H9 (cell line): Measurements from ENCODE around the gene DPT. TPM values are rescaled to one million over a fixed set of nuclear protein-coding genes. Genes with fewer than 3 reads are reported as not detected.

Experiments
- DNase-seq: peaks from one replicate; pipeline ENCODE4 v3.0.0-alpha.2; 2017
- H2AFZ ChIP-seq: one replicate; pipeline ENCODE4 v1.6.1; 2013; ENCODE audit warnings: mild to moderate bottlenecking, low read length, control low read depth, moderate library complexity
- H2AK5ac ChIP-seq: 2 replicates; pipeline ENCODE4 v1.6.1; 2013; ENCODE audit warnings: low read length, control low read depth, mixed read lengths; ENCODE audit not compliant: insufficient read length
- H2BK120ac ChIP-seq: one replicate; pipeline ENCODE4 v1.6.1; 2013; ENCODE audit warnings: low read depth, mild to moderate bottlenecking, low read length, control low read depth, inconsistent platforms; ENCODE audit not compliant: poor library complexity, severe bottlenecking
- H2BK12ac ChIP-seq: 2 replicates; pipeline ENCODE4 v1.6.1; 2013; ENCODE audit warnings: low read length, control low read depth, mixed read lengths, low read depth; ENCODE audit not compliant: insufficient read length
- H2BK15ac ChIP-seq: 2 replicates; pipeline ENCODE4 v1.6.1; 2013; ENCODE audit warnings: low read depth, low read length, control low read depth
- H2BK20ac ChIP-seq: one replicate; pipeline ENCODE4 v1.6.1; 2013; ENCODE audit warnings: low read depth, mild to moderate bottlenecking, low read length, control low read depth, inconsistent platforms; ENCODE audit not compliant: poor library complexity, severe bottlenecking
- H2BK5ac ChIP-seq: 2 replicates; pipeline ENCODE4 v1.6.1; 2013; ENCODE audit warnings: low read length, control low read depth, mixed read lengths; ENCODE audit not compliant: insufficient read length
- H3K14ac ChIP-seq: 2 replicates; pipeline ENCODE4 v1.6.1; 2013; ENCODE audit warnings: low read length, control low read depth; ENCODE audit not compliant: insufficient read depth
- H3K18ac ChIP-seq: 2 replicates; pipeline ENCODE4 v1.6.1; 2013; ENCODE audit warnings: low read depth, mild to moderate bottlenecking, mixed read lengths, low read length, control low read depth; ENCODE audit not compliant: insufficient read length
- H3K23ac ChIP-seq: 2 replicates; pipeline ENCODE4 v1.6.1; 2013; ENCODE audit warnings: low read length, control low read depth, mixed read lengths, low read depth; ENCODE audit not compliant: insufficient read length
- H3K23me2 ChIP-seq: 2 replicates; pipeline ENCODE4 v1.6.1; 2013; ENCODE audit warnings: low read depth, mild to moderate bottlenecking, mixed read lengths, low read length, control low read depth; ENCODE audit not compliant: insufficient read length, poor library complexity, severe bottlenecking
- H3K27ac ChIP-seq: 2 replicates; pipeline ENCODE4 v1.5.1; 2013; ENCODE audit warnings: low read length, control low read depth, mixed read lengths, low read depth; ENCODE audit not compliant: insufficient read length
- H3K27me3 ChIP-seq: 2 replicates; pipeline ENCODE4 v1.6.1; 2013; ENCODE audit warnings: low read length, control low read depth, inconsistent platforms; ENCODE audit not compliant: insufficient read depth
- H3K4ac ChIP-seq: 2 replicates; pipeline ENCODE4 v1.6.1; 2013; ENCODE audit warnings: low read depth, mild to moderate bottlenecking, control low read depth, inconsistent platforms, low read length, moderate library complexity
- H3K4me1 ChIP-seq: 2 replicates; pipeline ENCODE4 v1.6.1; 2013; ENCODE audit warnings: low read length, control low read depth, inconsistent platforms; ENCODE audit not compliant: insufficient read depth
- H3K4me2 ChIP-seq: 2 replicates; pipeline ENCODE4 v1.6.1; 2013; ENCODE audit warnings: low read length, control low read depth, mixed read lengths; ENCODE audit not compliant: insufficient read length, insufficient read depth
- H3K56ac ChIP-seq: 2 replicates; pipeline ENCODE4 v1.6.1; 2013; ENCODE audit warnings: low read depth, mild to moderate bottlenecking, mixed read lengths, low read length, control low read depth; ENCODE audit not compliant: insufficient read length
- H3K79me1 ChIP-seq: 2 replicates; pipeline ENCODE4 v1.6.1; 2013; ENCODE audit warnings: low read depth, mild to moderate bottlenecking, moderate library complexity, low read length, control low read depth, inconsistent platforms; ENCODE audit not compliant: insufficient read depth, poor library complexity, severe bottlenecking
- H3K79me2 ChIP-seq: 2 replicates; pipeline ENCODE4 v1.6.1; 2013; ENCODE audit warnings: low read length, control low read depth, inconsistent platforms; ENCODE audit not compliant: insufficient read depth
- H3K9ac ChIP-seq: 2 replicates; pipeline ENCODE4 v1.6.1; 2013; ENCODE audit warnings: low read length, control low read depth, mixed read lengths; ENCODE audit not compliant: insufficient read length; ENCODE audit errors: extremely low read depth
- H3K9me3 ChIP-seq: one replicate; pipeline ENCODE4 v1.6.1; 2013; ENCODE audit warnings: low read depth, low read length, inconsistent platforms; ENCODE audit not compliant: control insufficient read depth
- H3T11ph ChIP-seq: one replicate; pipeline ENCODE4 v1.6.1; 2013; ENCODE audit warnings: mild to moderate bottlenecking, low read length, control low read depth, inconsistent platforms
- H4K20me1 ChIP-seq: one replicate; pipeline ENCODE4 v1.6.1; 2013; ENCODE audit not compliant: control insufficient read depth, insufficient read length, insufficient read depth
- H4K5ac ChIP-seq: 2 replicates; pipeline ENCODE4 v1.6.1; 2013; ENCODE audit warnings: low read depth, mild to moderate bottlenecking, mixed read lengths, low read length, control low read depth; ENCODE audit not compliant: insufficient read length
- H4K8ac ChIP-seq: replicated peaks from 2 replicates; pipeline ENCODE4 v1.6.1; 2013; ENCODE audit warnings: low read length, control low read depth, mixed read lengths, low read depth; ENCODE audit not compliant: insufficient read length
- H4K91ac ChIP-seq: 2 replicates; pipeline ENCODE4 v1.6.1; 2013; ENCODE audit warnings: low read depth, mild to moderate bottlenecking, moderate library complexity, mixed read lengths, low read length, control low read depth; ENCODE audit not compliant: insufficient read length
- H3K27ac Mint-ChIP-seq, 3 experiments: 2 replicates in 2 of 3; 3 replicates in 1 of 3; pipeline ENCODE4 v1.8.0; 2020 to 2021; ENCODE audit warnings: mixed read lengths in 3 of 3, mild to moderate bottlenecking in 1 of 3, moderate library complexity in 1 of 3
- H3K27me3 Mint-ChIP-seq: 2 replicates; pipeline ENCODE4 v1.8.0; 2021; ENCODE audit warnings: low read depth, mild to moderate bottlenecking, moderate library complexity, mixed read lengths
- H3K36me3 Mint-ChIP-seq, 3 experiments: 2 replicates in 2 of 3; 3 replicates in 1 of 3; pipeline ENCODE4 v1.8.0; 2020 to 2021; ENCODE audit warnings: low read depth in 3 of 3, mixed read lengths in 3 of 3; ENCODE audit not compliant: insufficient read depth in 1 of 3
- H3K4me1 Mint-ChIP-seq, 2 experiments: 2 replicates each; pipeline ENCODE4 v1.8.0; 2020; ENCODE audit warnings: mixed read lengths in 2 of 2
- H3K4me3 Mint-ChIP-seq, 2 experiments: 2 replicates in 1 of 2; 3 replicates in 1 of 2; pipeline ENCODE4 v1.8.0; 2020 to 2021; ENCODE audit warnings: mild to moderate bottlenecking in 2 of 2, mixed read lengths in 2 of 2, moderate library complexity in 1 of 2
- H3K9me3 Mint-ChIP-seq, 2 experiments: 2 replicates in 1 of 2; 3 replicates in 1 of 2; pipeline ENCODE4 v1.8.0; 2020; ENCODE audit warnings: mild to moderate bottlenecking in 2 of 2, mixed read lengths in 2 of 2, moderate library complexity in 1 of 2
- CTCF ChIP-seq: fragments of 200-600 bp; sonication (generic); conservative IDR thresholded peaks from 3 replicates; pipeline ENCODE4 v1.8.0; 2021; ENCODE audit warnings: antibody characterized with exemption, mild to moderate bottlenecking
- WGBS: extraction: QIAGEN DNeasy Blood & Tissue Kit; methylation state at CpG from one replicate; pipeline ENCODE4 v1.1.7; 2013; ENCODE audit warnings: missing lambda C conversion rate, low lambda C conversion rate, mixed read lengths; ENCODE audit not compliant: insufficient read length; ENCODE audit errors: extremely low coverage; 5-methylcytosine and 5-hydroxymethylcytosine counted together
- total RNA-seq: library from RNA; stranded (reverse); gene quantifications from 2 replicates; pipeline ENCODE4 v1.2.1, GENCODE V29; 2021

DPT gene
- total RNA-seq, 1 experiment from 2014 or later = not detected

GRCh38 chr1:168739908-168740307 is 10.9 kb upstream of the DPT start:
- DNase-seq = no peak
- Histone ChIP-seq H3K4me2 (no peak overlapping the region), H3K23ac (no peak overlapping the region), H2BK5ac (no peak overlapping the region), H3K14ac (no peak overlapping the region), H2BK20ac (no peak overlapping the region), H4K91ac (no peak overlapping the region), H3K79me1 (no peaks in the 10 kb centered on the region), H2AFZ (no peak overlapping the region), H4K5ac (no peak overlapping the region), H2BK12ac (no peak overlapping the region), H3T11ph (no peak overlapping the region), H4K20me1 (no peaks in the 10 kb centered on the region), H2BK15ac (no peak overlapping the region), H4K8ac (no peak overlapping the region), H3K27me3 (no peaks in the 10 kb centered on the region), H2AK5ac (no peak overlapping the region), H2BK120ac (no peak overlapping the region), H3K9me3 (no peaks in the 10 kb centered on the region), H3K56ac (no peak overlapping the region), H3K23me2 (no peaks in the 10 kb centered on the region), H3K79me2 (no peaks in the 10 kb centered on the region), H3K4ac (no peak overlapping the region), H3K4me1 (no peaks in the 10 kb centered on the region), H3K9ac (no peak overlapping the region), H3K27ac (no peak overlapping the region), H3K18ac (no peak overlapping the region)
- no peaks in the 10 kb centered on the region for H3K36me3 Mint-ChIP-seq
- H3K9me3 Mint-ChIP-seq = no peaks in the 10 kb centered on the region
- WGBS = no CpG with 5 or more reads among the region's 4 CpGs
- no peak overlapping the region for H3K27ac Mint-ChIP-seq
- H3K27me3 Mint-ChIP-seq = no peaks in the 10 kb centered on the region
- no peak for TF ChIP-seq CTCF
- H3K4me1 Mint-ChIP-seq = no peaks in the 10 kb centered on the region
- no peak overlapping the region for H3K4me3 Mint-ChIP-seq
